HG03175 (cell line): Measurements from ENCODE around the gene BLM.
"Not testable (repeated sequence)": the region's sequence is repeated elsewhere in the genome, so short reads cannot be mapped to it uniquely, and the experiment has no call there.

Experiments
- ATAC-seq: cut with Tn5 transposase; IDR thresholded peaks from one replicate; pipeline ENCODE4 v1.9.1; 2021; ENCODE audit warnings: mild to moderate bottlenecking, moderate library complexity; ENCODE audit not compliant: unreplicated experiment

The BLM gene

DNA sequence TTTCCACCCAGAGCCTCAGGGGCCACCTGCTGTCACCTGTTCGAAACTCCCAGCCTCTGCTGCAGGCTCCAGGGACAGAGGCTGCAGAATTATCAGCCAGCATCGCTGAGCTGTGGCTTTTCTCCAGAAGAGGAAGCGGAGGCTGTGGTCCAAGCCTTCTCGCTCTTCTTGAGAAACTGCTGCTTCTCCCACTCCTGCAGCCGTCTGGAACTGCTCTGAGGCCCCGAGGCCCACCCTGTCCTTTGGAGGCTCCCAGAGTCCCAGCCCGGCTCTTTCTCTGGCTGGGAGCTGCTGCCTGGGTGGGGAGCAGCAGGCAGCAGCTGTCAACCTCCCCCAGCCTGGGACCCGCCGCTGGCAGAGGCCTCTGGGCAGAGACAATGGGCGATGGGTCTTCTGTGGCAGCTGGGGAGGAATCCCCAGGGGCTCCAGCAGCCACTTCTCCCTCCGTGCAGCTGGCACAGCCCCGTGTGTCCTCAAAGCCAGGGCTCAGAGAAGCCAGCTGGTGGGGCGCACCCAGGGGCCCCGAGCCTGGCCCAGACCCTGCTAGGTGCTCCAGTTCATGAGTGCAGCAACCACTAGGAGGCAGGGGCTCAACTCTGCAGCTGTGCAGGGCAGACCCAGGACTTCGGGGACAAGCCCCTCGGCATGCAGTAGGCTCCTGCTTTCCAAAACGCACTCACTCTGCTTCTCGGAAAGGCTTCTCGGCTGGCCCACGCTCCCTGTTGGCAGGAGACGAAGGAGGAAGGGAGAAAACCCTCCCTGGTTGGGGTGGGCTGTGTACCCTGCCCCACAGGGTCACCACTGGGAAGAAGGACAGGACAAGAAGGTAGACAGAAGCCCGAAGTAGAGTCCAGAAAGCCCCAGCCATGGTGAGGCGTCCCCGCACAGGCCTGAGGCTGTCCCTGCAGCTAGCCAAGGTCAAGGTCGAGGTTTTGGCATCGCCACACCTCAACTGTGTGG is 101.4 kb downstream of the BLM start:
- ATAC-seq: peak; percentile 43

GRCh38 chr15:90819390-90819789 is 102.2 kb downstream of the BLM start:
- ATAC-seq: no peak

DNA sequence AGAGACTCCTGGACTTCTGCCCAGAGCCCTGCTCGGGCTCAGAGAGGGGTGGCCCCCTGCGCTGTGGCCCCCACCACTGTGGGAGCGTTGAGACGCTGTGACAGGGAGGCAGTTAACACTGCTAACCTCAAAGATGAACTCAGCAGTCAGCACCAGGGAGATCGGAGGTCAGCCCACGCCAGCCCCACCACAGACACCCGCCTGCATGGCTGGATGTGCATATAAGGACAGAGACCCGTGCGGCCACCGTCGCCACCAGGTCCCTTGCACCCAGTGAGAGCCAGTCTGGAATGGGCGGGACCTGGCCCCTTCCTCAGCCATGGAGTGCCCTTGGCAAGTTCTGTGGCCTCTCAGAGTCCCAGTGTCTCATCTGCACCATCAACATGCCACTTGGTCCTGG is 102.7 kb downstream of the BLM start:
- no peak for ATAC-seq

GRCh38 chr15:90820481-90820880 is 103.3 kb downstream of the BLM start:
- ATAC-seq: no peak

DNA sequence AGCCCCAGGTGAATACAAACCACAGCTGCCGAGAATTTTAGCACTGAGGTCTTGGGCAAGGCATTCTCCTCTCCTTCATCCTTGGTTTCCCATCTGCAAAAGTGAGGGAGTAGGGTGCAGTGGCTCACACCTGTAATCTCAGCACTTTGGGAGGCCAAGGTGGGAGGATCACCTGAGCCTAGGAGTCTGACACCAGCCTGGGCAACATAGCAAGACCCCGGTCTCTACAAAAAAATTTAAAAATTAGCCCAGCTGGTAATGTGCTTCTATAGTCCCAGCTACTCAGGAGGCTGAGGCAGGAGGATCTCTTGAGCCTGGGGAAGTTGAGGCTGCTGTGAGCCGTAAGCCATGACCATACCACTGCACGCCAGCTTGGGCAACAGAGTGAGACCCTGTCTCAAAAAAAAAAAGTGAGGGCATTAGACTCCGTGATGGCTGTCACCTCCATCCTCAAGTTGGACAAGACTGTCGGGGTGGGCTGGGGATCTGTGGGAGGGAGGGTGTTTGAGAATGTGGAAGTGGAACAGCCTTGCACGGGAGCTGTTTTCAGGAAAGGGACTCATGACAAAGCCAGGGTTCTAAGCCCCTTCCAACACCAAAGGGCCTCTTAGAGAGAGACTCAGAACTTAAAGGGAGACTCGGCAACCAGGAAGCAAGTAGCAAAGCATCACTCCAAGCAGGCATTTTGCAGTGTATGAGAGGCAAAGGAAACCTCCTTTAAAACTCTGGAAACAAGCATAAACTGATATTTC is 105.2 kb downstream of the BLM start:
- no peak for ATAC-seq

GRCh38 chr15:90823455-90823974 is 106.4 kb downstream of the BLM start:
- no peak for ATAC-seq

DNA sequence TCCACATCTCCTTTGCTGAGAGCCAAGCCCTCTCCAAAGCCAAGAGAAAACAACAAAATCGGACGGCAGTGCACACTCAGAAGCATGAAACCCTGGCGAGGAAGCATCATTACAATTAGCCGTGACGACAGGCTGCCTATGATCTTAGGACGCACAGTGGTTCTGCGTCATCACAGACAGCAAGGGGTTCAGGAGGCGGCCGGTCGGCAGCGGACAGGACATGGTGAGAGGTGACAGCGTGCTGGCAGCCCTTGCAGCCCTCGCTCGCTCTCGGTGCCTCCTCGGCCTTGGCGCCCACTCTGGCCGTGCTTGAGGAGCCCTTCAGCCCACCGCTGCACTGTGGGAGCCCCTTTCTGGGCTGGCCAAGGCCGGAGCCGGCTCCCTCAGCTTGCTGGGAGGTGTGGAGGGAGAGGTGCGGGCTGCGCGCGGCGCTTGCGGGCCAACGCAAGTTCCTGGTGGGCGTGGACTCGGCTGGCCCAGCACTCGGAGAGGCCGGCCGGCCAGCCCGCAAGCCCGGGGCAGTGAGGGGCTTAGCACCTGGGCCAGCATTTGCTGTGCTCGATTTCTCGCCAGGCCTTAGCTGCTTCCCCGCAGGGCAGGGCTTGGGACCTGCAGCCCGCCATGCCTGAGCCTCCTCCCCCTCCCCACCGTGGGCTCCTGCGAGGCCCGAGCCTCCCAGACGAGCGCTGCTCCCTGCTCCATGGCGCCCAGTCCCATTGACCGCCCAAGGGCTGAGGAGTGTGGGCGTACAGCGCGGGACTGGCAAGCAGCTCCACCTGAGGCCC is 108.2 kb downstream of the BLM start:
- ATAC-seq: not testable (repeated sequence)

DNA sequence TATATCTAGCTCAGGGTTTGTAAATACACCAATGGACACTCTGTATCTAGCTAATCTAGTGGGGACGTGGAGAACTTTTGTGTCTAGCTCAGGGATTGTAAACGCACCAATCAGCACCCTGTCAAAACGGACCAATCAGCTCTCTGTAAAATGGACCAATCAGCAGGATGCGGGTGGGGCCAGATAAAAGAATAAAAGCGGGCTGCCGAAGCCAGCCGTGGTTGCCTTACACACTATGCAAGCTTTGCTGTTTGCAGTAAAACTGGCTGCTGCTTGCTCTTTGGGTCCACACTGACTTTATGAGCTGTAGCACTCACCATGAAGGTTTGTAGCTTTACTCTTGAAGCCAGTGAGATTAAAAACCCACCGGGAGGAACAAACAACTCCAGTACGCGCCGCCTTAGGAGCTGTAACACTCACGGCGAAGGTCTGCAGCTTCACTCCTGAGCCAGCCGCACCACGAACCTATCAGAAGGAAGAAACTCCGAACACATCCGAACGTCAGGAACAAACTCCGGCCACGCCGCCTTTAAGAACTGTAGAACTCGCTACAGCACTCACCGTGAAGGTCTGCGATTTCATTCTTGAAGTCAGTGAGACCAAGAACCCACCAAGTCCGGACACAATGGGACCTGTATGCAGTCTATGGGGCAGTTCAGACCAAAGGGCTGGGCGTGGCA is 109.2 kb downstream of the BLM start:
- ATAC-seq: not testable (repeated sequence)

DNA sequence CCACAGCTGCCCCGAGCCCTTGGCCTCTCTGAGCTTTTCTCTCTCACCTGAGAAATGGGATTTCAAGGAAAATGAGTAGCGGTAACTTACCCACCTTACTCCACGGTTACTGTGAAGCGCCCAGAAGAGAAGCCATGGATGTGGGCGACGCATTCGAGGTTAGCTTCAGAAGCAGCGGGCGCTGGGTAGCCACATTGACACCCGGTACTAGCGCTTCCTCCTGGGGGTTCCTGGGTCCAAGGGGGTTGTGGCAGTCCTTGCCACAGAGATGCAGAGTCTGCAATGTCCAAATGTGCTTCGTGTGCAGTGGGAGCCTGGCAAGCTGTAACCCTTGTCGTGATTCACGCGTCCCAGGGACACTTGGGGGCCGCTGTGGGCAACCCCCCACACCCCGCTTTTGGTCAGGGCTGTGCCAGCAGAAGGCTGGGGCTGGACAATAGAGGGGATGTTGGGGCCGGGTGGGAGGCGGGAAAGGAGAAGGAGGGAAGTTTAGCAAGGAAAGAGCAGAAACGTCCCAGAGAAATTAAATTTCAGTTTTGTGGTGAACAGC is 109.8 kb downstream of the BLM start:
- no peak for ATAC-seq

GRCh38 chr15:90828111-90828510 is 111.0 kb downstream of the BLM start:
- ATAC-seq: no peak

- no peak for ATAC-seq
Observed at GRCh38 chr15:90829126-90829525, 112.0 kb downstream of the BLM start.

GRCh38 chr15:90829942-90830440 is 112.8 kb downstream of the BLM start:
- ATAC-seq: no peak

DNA sequence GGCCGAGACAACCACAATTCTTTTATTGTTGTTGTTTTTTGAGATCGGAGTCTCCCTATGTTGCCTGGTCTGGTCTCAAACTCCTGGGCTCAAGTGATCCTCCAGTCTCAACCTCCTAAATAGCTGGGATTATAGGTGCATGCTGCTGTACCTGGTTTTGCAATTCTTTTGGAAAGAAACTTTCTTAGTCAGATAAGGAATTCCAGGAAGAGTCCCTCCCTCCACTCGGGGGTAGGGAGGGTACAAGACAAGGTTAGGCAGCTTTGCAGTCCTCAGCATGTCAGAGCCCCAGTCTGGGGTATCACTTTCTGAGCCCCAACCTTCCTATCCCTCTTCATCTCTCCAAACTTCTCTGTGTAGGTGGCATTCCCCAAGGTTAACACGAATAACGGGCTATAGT is 117.5 kb downstream of the BLM start:
- no peak for ATAC-seq

GRCh38 chr15:90836296-90836871 is 119.2 kb downstream of the BLM start:
- no peak for ATAC-seq

- ATAC-seq: no peak
Observed at GRCh38 chr15:90837094-90837493, 119.9 kb downstream of the BLM start.

DNA sequence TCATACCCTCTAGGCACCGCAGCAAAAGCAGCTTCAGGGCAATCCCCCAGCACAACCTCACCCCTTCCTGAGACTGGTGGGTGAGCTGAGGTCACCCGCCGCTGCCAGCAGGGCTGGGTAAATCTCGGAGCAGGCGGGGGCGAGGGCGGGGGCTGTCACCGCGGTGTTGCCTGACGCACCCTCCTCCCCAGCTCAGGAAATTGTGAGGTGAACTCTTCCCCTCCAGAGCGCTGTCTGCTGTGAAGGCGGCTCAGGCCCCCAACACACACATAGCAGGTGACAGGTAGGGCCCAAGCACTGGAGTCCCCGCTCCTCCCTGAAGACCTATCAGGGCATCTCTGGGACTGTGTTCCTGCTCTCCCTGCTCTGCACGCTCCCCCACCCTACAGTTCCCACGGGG is 121.0 kb downstream of the BLM start:
- no peak for ATAC-seq

DNA sequence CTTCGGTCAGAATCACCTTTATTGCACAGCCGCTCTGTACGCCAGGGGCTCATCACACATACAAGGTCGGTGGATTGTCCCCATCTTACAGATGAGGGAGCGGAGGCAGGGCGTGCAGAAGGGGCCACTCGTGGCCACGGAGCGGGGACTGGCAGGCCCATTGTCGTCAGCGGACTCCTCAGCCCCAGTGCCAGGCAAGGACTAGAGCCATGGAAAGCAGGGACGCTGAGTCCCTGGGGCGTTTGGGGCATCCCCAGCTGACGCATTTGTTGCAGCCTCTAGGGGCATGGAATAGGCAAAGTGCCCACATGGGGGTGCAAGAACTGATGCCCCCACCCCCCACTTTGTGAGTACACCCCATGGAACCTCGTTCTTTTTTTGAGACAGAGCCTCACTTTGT is 121.4 kb downstream of the BLM start:
- ATAC-seq: no peak

DNA sequence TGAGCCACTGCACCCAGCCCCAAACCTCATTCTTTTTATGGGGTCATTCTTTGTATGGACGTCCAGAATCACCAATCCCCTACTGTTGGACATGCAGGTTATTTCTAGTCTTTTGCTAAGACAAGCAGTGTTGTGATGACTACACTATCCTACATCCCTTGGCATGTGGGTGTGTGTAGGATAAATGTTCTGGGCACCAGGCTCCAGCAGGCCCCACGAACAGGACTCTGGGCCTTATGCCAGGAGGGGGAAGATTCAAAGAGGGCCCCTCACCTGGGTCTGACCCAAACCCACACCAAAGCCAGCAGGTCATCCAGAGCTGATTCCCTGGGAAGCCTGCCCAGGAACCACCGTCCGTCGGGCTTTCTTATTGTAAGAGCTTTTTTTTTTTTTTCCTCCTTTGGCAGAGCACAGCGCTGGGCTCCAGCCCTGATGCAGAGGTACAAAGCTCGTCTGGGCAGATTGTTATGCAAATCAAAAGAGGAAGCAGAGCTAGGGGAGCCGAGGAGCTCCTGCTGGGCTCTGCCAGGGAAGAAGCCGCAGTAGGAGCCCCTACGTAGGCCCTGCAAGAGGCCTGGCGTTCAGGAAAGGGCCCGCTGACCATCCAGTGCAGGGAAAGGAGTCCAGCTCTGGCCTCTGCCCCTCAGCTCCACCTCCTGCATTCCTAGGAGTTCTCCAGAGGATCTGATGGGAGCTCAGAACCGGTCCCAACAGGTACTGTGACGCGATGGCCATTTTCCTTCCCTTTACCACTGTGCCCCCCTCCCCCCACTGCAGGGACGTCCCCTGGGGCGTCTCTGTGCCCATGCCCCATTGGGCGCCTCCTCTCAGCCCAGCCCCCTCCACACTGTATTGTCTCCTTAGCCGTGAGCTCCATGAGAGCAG is 122.3 kb downstream of the BLM start:
- peak; percentile 79 for ATAC-seq
